ENCODE data around the gene TLL1.

- TF ChIP-seq CTCF (conservative IDR thresholded peaks at IDR 0.05; ENCODE audit: low read length) (no peak), EZH2phosphoT487 (IDR thresholded peaks at IDR 0.05; ENCODE audit: borderline replicate concordance, low read depth, low read length) (no peak)
Measured at GRCh38 chr4:165991325-165992180, 118.5 kb downstream of the TLL1 start.
